NCI-H82 (cell line): ENCODE measurements around the gene FSIP1.

ENCODE experiments used
- DNase-seq: peaks from one replicate; lab custom pipeline; 2025; lab: John Stamatoyannopoulos, UW

Gene FSIP1

GRCh38 chr15:39593656-39594445 lies 188.8 kb downstream of the FSIP1 start:
- no peak for DNase-seq

GRCh38 chr15:39593071-39593655 lies 189.5 kb downstream of the FSIP1 start:
- DNase-seq: no peak

- DNase-seq: no peak
Measured at GRCh38 chr15:39592500-39592899, 190.1 kb downstream of the FSIP1 start.

- DNase-seq: no peak
Measured at GRCh38 chr15:39591896-39592315, 190.7 kb downstream of the FSIP1 start.

GRCh38 chr15:39591141-39591895 lies 191.3 kb downstream of the FSIP1 start:
- DNase-seq: no peak

GRCh38 chr15:39589815-39590644 lies 192.6 kb downstream of the FSIP1 start:
- DNase-seq: no peak

GRCh38 chr15:39589193-39589814 lies 193.3 kb downstream of the FSIP1 start:
- DNase-seq: no peak

- DNase-seq: no peak
Measured at GRCh38 chr15:39588531-39589192, 194.0 kb downstream of the FSIP1 start.

GRCh38 chr15:39587731-39588530 lies 194.7 kb downstream of the FSIP1 start:
- DNase-seq: no peak

- DNase-seq: no peak
Measured at GRCh38 chr15:39587096-39587721, 195.4 kb downstream of the FSIP1 start.

GRCh38 chr15:39586387-39587095 lies 196.1 kb downstream of the FSIP1 start:
- DNase-seq: no peak

GRCh38 chr15:39585871-39586301 lies 196.8 kb downstream of the FSIP1 start:
- DNase-seq: no peak

GRCh38 chr15:39585389-39585841 lies 197.2 kb downstream of the FSIP1 start:
- DNase-seq: peak; percentile 47

GRCh38 chr15:39584662-39585388 lies 197.8 kb downstream of the FSIP1 start:
- DNase-seq: no peak

GRCh38 chr15:39584266-39584659 lies 198.4 kb downstream of the FSIP1 start:
- DNase-seq: no peak

- DNase-seq: peak; percentile 56
Measured at GRCh38 chr15:39583596-39584265, 198.9 kb downstream of the FSIP1 start.

- no peak for DNase-seq
Measured at GRCh38 chr15:39582977-39583595, 199.6 kb downstream of the FSIP1 start.
